Measurements from ENCODE around the gene PHTF2.

The PHTF2 gene

GRCh38 chr7:78002715-78003114 is 204.1 kb downstream of the PHTF2 start:
- POLR2A ChIA-PET: no interaction called here
- H3K4me3 ChIP-seq (ENCODE audit: low read depth, low read length): no peak overlapping the region
- H3K36me3 ChIP-seq (ENCODE audit: control insufficient read depth in 2 of 2, insufficient read depth in 1 of 2, low read length in 2 of 2): no peaks in the 10 kb centered on the region
- TF ChIP-seq ZBTB17 (tag by site-specific recombination; IDR thresholded peaks at IDR 0.05) (no peak), ZFP41 (tag by site-specific recombination; IDR thresholded peaks at IDR 0.05; ENCODE audit: borderline replicate concordance) (no peak), ZNF155 (tag by site-specific recombination; IDR thresholded peaks at IDR 0.05) (no peak), ZNF146 (tag by site-specific recombination; IDR thresholded peaks at IDR 0.05) (no peak), ZEB2 (tag by site-specific recombination; IDR thresholded peaks at IDR 0.05) (no peak), GLIS1 (tag by site-specific recombination; IDR thresholded peaks at IDR 0.05) (no peak), ZNF366 (tag by site-specific recombination; conservative IDR thresholded peaks at IDR 0.05) (no peak), HOXA7 (CRISPR knock-in tag; IDR thresholded peaks at IDR 0.05; ENCODE audit: borderline replicate concordance) (no peak)
- no peaks in the 10 kb centered on the region for H3K4me1 ChIP-seq (ENCODE audit: control insufficient read depth, insufficient read depth, low read length)
- CTCF ChIA-PET: no interaction called here
- no peaks in the 10 kb centered on the region for H3K9me3 ChIP-seq (ENCODE audit: control insufficient read depth, insufficient read depth, low read depth, low read length)
- H3K27ac ChIP-seq (ENCODE audit: extremely low read depth, low read depth, low read length): no peak overlapping the region

- TF ChIP-seq WT1 (tag by site-specific recombination; IDR thresholded peaks at IDR 0.05) (no peak), ZNF707 (tag by site-specific recombination; IDR thresholded peaks at IDR 0.05) (no peak), SP7 (tag by site-specific recombination; IDR thresholded peaks at IDR 0.05) (no peak), ZNF239 (tag by site-specific recombination; IDR thresholded peaks at IDR 0.05) (no peak), ZNF521 (tag by site-specific recombination; IDR thresholded peaks at IDR 0.05) (no peak), ZNF623 (tag by site-specific recombination; IDR thresholded peaks at IDR 0.05) (no peak)
- Histone ChIP-seq H3K4me1 (ENCODE audit: control insufficient read depth, insufficient read depth, low read length) (no peaks in the 10 kb centered on the region), H3K9me3 (ENCODE audit: control insufficient read depth, insufficient read depth, low read depth, low read length) (no peaks in the 10 kb centered on the region), H3K36me3 (ENCODE audit: control insufficient read depth in 2 of 2, insufficient read depth in 1 of 2, low read length in 2 of 2) (no peaks in the 10 kb centered on the region), H3K4me3 (ENCODE audit: low read depth, low read length) (no peak overlapping the region), H3K27ac (ENCODE audit: extremely low read depth, low read depth, low read length) (no peak overlapping the region)
- CTCF ChIA-PET: interaction anchor here (0.7 kb wide), 1 partner anchor 345 kb away, joined by 3 read pairs; no protein-coding TSS in a partner anchor
- POLR2A ChIA-PET: no interaction called here
Measured at GRCh38 chr7:78006063-78006755, 207.6 kb downstream of the PHTF2 start.
